ENCODE data around the gene DEUP1.
"Not testable (repeated sequence)": the region's sequence is repeated elsewhere in the genome, so short reads cannot be mapped to it uniquely, and the experiment has no call there.

DEUP1 gene

DNA sequence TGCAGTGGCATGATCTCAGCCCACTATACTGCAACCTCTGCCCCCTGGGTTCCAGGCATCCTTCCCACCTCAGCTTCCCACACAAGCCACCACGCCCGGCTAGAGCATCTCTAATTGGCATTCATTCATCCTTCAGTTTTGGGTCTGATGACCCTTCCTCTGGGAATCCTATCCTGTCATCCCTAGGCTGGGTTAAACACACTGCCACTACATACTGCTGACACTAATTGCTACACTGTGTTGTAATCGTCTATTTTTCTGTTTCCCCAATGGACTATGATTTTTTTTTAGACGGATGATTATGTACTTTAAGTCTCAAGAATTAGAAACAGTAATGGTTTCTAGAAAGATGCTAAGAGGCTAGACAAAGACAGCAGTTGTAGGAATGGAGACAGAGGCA is 62.8 kb downstream of the DEUP1 start:
- Mint-ChIP-seq H3K27me3 (ENCODE audit: low read depth) (peaks cover 9% of the 10 kb centered on the region), H3K36me3 (ENCODE audit: low read depth) (no peaks in the 10 kb centered on the region), H3K4me3 (no peak overlapping the region), H3K9me3 (no peaks in the 10 kb centered on the region), H3K4me1 (ENCODE audit: low read depth) (no peaks in the 10 kb centered on the region), H3K27ac (no peak overlapping the region)
- DNase-seq (ENCODE audit: low spot score): no peak

DNA sequence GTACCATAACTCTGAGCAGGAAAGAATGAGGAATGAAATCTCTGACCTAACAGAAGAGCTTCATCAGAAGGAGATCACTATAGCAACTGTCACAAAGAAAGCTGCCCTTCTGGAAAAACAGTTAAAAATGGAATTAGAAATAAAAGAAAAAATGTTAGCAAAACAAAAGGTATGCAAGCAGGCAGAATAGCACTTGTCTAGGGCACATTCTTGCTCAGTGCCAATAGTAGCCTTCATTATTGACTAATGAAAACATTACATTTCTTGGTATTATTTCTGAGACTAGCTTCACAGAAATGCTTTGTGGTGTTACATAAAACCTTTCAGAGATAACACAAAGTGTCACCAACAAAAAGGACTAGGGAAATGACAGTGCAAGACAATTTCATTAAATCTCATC is 63.9 kb downstream of the DEUP1 start:
- Mint-ChIP-seq H3K36me3 (ENCODE audit: low read depth) (no peaks in the 10 kb centered on the region), H3K4me3 (no peak overlapping the region), H3K9me3 (no peaks in the 10 kb centered on the region), H3K27me3 (ENCODE audit: low read depth) (peaks cover 4% of the 10 kb centered on the region), H3K27ac (no peak overlapping the region), H3K4me1 (ENCODE audit: low read depth) (no peaks in the 10 kb centered on the region)
- DNase-seq (ENCODE audit: low spot score): no peak

DNA sequence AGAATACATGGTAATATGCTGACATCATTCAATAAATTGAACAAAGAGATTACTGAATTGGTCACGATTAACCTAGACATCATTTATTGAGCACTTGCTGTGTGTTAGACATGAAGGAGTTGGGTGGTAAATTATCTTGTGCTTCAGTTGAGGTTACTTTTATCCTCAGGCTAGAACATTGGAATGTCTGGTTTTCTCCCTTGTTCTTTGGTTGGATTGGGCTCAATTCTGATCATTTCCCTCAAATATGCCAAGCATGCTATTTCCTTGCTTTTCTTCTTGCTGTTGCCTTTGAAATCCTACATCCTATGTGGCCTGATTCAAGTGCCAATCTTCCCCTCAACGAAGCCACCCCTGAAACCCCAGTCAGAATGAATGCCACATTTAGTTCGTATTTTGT is 65.8 kb downstream of the DEUP1 start:
- no peaks in the 10 kb centered on the region for H3K9me3 Mint-ChIP-seq
- DNase-seq (ENCODE audit: low spot score): no peak
- no peaks in the 10 kb centered on the region for H3K4me1 Mint-ChIP-seq (ENCODE audit: low read depth)
- peaks cover 4% of the 10 kb centered on the region for H3K27me3 Mint-ChIP-seq (ENCODE audit: low read depth)
- H3K27ac Mint-ChIP-seq: no peak overlapping the region
- no peaks in the 10 kb centered on the region for H3K36me3 Mint-ChIP-seq (ENCODE audit: low read depth)
- H3K4me3 Mint-ChIP-seq: no peak overlapping the region

DNA sequence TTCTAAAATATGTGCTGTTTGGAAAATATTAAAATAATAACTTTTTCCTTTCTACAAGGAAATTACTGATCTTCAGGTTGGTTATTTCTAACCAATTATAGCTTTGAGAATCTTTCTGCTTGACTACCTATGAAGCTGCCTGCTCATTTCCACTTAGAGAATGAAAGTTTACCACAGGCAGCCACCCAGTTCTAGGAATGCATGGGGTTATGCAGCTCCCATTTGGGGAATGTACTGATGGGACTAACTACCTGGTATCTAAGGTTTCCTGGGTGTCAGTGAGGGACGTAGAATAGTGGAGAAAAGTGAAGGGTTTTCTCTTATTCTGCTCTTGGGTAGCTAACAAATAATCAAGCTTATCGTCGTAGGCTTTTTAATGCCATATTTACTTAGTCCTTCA is 73.4 kb downstream of the DEUP1 start:
- Mint-ChIP-seq H3K27me3 (ENCODE audit: low read depth) (peaks cover 4% of the 10 kb centered on the region), H3K27ac (no peak overlapping the region), H3K4me1 (ENCODE audit: low read depth) (no peaks in the 10 kb centered on the region), H3K36me3 (ENCODE audit: low read depth) (no peaks in the 10 kb centered on the region), H3K4me3 (no peak overlapping the region), H3K9me3 (no peaks in the 10 kb centered on the region)
- no peak for DNase-seq (ENCODE audit: low spot score)

DNA sequence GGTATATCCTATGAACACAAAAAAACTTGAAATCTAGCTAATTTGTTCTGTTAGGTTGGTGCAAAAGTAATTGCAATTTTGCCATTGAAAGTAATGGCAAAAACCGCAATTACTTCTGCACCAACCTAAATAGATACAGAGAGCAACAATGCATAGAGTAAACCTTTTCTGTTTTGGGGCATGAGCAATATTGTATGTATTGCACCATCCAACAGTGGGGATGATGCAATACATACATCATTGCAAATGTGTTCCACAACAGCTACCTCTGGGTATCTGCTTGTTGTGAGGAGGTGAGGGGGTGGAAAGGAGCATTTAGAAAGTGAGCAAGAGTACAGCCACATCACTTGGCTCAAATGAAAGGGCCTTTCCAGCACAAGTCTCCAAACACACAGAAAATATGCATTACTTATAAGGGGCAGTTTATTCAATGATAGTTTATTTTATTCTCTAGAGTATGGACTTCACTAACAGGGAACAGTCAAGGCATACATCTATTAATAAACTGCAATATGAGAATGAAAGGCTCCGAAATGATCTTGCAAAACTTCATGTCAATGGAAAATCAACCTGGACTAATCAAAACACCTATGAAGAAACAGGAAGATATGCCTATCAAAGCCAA is 77.3 kb downstream of the DEUP1 start:
- H3K4me3 Mint-ChIP-seq: no peak overlapping the region
- H3K27me3 Mint-ChIP-seq (ENCODE audit: low read depth): peaks cover 12% of the 10 kb centered on the region
- no peaks in the 10 kb centered on the region for H3K36me3 Mint-ChIP-seq (ENCODE audit: low read depth)
- no peak for DNase-seq (ENCODE audit: low spot score)
- H3K27ac Mint-ChIP-seq: no peak overlapping the region
- H3K4me1 Mint-ChIP-seq (ENCODE audit: low read depth): no peaks in the 10 kb centered on the region
- H3K9me3 Mint-ChIP-seq: no peaks in the 10 kb centered on the region

DNA sequence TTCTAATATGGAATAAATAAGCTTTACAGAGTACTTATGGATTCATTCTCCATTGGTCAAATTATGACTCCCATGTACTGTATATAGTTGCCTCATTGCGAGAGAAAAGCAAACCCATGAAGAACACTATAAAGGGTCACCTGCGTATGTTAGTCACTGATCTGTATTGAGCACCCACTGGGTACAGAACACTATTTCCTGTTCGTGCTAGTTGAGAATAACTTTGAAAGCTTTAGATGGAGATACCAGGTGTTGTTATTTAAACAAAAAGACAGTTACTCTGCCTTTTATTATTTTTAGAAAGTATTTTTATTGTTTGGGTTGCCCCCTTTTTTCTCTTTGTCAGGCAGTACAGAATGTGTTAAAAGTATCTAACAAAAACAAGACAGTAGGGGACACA is 79.9 kb downstream of the DEUP1 start:
- Mint-ChIP-seq H3K4me3 (no peak overlapping the region), H3K36me3 (ENCODE audit: low read depth) (no peaks in the 10 kb centered on the region), H3K4me1 (ENCODE audit: low read depth) (no peaks in the 10 kb centered on the region), H3K27me3 (ENCODE audit: low read depth) (peaks cover 10% of the 10 kb centered on the region), H3K27ac (no peak overlapping the region), H3K9me3 (no peaks in the 10 kb centered on the region)
- DNase-seq (ENCODE audit: low spot score): no peak

DNA sequence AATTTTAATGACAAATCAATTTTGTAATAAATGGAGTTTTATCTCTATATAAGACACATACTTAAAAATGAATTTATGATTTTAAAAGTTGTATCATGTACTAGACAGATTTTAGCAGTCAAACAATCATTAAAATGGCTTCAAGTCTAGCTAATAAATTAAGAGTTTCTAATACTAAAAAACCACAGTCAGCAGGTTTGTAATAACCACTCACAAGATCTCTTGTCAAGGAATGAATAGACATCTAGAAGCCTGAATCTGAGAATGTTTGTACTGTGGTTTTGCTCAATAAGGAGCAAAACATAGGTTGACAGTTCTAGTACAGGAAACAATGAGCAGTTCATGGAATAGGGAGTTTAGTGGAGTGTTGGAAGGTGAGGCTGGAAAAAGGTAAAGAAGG is 81.2 kb downstream of the DEUP1 start:
- Mint-ChIP-seq H3K4me1 (ENCODE audit: low read depth) (no peaks in the 10 kb centered on the region), H3K9me3 (no peaks in the 10 kb centered on the region), H3K27ac (no peak overlapping the region), H3K27me3 (ENCODE audit: low read depth) (peaks cover 8% of the 10 kb centered on the region), H3K36me3 (ENCODE audit: low read depth) (no peaks in the 10 kb centered on the region), H3K4me3 (no peak overlapping the region)
- DNase-seq (ENCODE audit: low spot score): no peak

DNA sequence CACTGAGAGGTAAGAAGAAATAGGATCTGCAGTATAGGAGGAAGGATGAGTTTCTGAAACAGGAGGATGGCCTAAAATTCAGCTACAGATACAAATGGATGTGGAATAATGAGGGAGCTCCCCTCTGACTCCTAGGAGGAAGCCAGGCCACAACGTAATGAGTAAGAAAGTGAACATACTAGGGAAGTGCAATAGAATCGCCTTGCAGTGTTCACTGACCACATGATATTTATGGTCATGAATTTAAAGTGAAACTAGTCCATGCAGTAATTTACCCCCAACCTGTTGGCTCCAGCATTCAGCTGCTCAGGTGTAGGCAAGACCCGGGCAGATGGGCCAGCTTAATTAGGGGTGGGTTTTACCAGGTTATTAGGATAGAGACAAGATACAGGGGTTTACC is 101.7 kb downstream of the DEUP1 start:
- H3K27ac Mint-ChIP-seq: no peak overlapping the region
- H3K4me3 Mint-ChIP-seq: no peak overlapping the region
- DNase-seq (ENCODE audit: low spot score): no peak
- H3K36me3 Mint-ChIP-seq (ENCODE audit: low read depth): no peaks in the 10 kb centered on the region
- H3K9me3 Mint-ChIP-seq: no peaks in the 10 kb centered on the region
- no peaks in the 10 kb centered on the region for H3K27me3 Mint-ChIP-seq (ENCODE audit: low read depth)
- no peaks in the 10 kb centered on the region for H3K4me1 Mint-ChIP-seq (ENCODE audit: low read depth)

DNA sequence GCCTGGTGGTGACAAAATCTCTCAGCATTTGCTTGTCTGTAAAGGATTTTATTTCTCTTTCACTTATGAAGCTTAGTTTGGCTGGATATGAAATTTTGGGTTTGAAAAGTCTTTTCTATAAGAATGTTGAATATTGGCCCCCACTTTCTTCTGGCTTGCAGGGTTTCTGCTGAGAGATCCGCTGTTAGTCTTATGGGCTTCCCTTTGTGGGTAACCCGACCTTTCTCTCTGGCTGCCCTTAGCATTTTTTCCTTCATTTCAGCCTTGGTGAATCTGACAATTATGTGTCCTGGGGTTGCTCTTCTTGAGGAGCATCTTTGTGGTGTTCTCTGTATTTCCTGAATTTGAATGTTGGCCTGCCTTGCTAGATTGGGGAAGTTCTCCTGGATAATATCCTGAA is 112.7 kb downstream of the DEUP1 start:
- H3K9me3 Mint-ChIP-seq; H3K27me3 Mint-ChIP-seq (ENCODE audit: low read depth); H3K36me3 Mint-ChIP-seq (ENCODE audit: low read depth); H3K27ac Mint-ChIP-seq; H3K4me1 Mint-ChIP-seq (ENCODE audit: low read depth); H3K4me3 Mint-ChIP-seq; DNase-seq (ENCODE audit: low spot score): not testable (repeated sequence)

DNA sequence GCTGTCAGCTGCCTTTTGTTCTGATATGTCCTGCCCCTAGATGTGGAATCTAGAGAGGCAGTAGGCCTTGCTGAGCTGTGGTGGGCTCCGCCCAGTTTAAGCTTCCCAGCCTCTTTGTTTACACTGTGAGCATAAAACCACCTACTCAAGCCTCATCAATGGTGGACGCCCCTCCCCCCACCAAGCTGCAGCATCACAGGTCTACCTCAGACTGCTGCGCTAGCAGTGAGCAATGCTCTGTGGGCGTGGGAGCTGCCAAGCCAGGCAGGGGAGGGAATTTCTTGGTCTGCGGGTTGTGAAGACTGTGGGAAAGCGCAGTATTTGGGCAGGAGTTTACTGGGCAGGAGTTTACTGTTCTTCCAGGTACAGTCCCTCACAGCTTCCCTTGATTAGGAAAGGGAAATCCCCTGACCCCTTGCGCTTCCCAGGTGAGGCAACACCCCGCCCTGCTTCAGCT is 114.1 kb downstream of the DEUP1 start:
- peak; percentile 14 for DNase-seq (ENCODE audit: low spot score)
- Mint-ChIP-seq H3K9me3 (no peaks in the 10 kb centered on the region), H3K27me3 (ENCODE audit: low read depth) (peaks cover 5% of the 10 kb centered on the region), H3K4me1 (ENCODE audit: low read depth) (no peaks in the 10 kb centered on the region), H3K4me3 (no peak overlapping the region), H3K27ac (no peak overlapping the region), H3K36me3 (ENCODE audit: low read depth) (no peaks in the 10 kb centered on the region)

DNA sequence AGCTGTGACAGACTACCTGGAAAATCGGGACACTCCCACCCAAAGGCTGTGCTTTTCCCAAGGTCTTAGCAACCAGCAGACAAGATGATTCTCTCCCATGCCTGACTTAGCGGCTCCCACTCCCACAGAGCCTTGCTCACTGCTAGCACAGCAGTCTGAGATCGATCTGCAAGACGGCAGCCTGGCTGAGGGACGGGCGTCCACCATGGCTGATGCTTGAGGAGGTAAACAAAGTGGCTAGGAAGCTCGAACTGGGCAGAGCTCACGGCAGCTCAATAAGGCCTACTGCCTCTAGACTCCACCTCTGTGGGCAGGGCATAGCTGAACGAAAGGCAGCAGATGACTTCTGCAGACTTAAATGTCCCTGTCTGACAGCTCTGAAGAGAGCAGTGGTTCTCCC is 127.7 kb downstream of the DEUP1 start:
- H3K4me1 Mint-ChIP-seq (ENCODE audit: low read depth): no peaks in the 10 kb centered on the region
- H3K9me3 Mint-ChIP-seq: no peaks in the 10 kb centered on the region
- no peak overlapping the region for H3K4me3 Mint-ChIP-seq
- H3K36me3 Mint-ChIP-seq (ENCODE audit: low read depth): no peaks in the 10 kb centered on the region
- no peak overlapping the region for H3K27ac Mint-ChIP-seq
- DNase-seq (ENCODE audit: low spot score): no peak
- peaks cover 26% of the 10 kb centered on the region for H3K27me3 Mint-ChIP-seq (ENCODE audit: low read depth)

DNA sequence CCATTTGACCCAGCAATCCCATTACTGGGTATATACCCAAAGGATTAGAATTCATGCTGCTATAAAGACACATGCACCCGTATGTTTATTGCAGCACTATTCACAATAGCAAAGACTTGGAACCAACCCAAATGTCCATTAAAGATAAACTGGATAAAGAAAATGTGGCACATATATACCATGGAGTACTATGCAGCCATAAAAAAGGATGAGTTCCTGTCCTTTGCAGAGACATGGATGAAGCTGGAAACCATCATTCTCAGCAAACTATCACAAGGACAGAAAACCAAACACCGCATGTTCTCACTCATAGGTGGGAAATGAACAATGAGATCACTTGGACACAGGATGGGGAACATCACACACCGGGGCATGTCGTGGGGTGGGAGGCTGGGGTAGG is 133.1 kb downstream of the DEUP1 start:
- not testable (repeated sequence) for H3K4me3 Mint-ChIP-seq; H3K4me1 Mint-ChIP-seq (ENCODE audit: low read depth); H3K36me3 Mint-ChIP-seq (ENCODE audit: low read depth); DNase-seq (ENCODE audit: low spot score); H3K9me3 Mint-ChIP-seq; H3K27ac Mint-ChIP-seq
- H3K27me3 Mint-ChIP-seq (ENCODE audit: low read depth): peaks cover 19% of the 10 kb centered on the region

DNA sequence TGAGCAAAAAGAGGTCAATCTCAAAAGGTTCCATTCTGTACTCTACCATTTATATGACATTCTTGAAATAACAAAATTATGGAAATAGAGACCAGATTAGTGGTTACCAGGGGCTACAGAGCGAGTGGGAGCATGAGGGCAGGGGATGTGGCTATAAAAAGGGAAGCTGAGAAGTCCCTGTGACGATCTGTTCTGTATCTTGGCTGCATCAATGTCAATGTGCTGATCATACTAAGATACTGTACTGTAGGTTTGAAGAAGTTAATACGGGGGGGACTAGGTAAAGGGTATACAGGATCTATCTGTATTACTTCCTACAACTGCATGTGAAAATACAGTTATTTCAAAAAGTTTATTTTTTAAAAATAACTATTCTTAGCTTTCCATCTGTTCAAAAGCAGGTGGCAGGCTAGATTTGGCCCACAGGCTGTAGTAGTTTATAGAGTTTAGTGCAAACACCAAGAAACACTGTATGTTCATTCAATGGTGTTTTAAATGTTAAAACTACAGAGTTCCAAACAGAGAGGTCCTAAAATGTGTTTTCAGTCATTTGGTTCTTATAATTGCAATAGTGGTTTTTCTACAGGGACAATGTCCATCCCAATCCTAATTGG is 134.5 kb downstream of the DEUP1 start:
- H3K27ac Mint-ChIP-seq: no peak overlapping the region
- H3K4me1 Mint-ChIP-seq (ENCODE audit: low read depth): peaks cover 3% of the 10 kb centered on the region
- peaks cover 14% of the 10 kb centered on the region for H3K27me3 Mint-ChIP-seq (ENCODE audit: low read depth)
- no peak overlapping the region for H3K4me3 Mint-ChIP-seq
- no peak for DNase-seq (ENCODE audit: low spot score)
- H3K36me3 Mint-ChIP-seq (ENCODE audit: low read depth): no peaks in the 10 kb centered on the region
- no peaks in the 10 kb centered on the region for H3K9me3 Mint-ChIP-seq

DNA sequence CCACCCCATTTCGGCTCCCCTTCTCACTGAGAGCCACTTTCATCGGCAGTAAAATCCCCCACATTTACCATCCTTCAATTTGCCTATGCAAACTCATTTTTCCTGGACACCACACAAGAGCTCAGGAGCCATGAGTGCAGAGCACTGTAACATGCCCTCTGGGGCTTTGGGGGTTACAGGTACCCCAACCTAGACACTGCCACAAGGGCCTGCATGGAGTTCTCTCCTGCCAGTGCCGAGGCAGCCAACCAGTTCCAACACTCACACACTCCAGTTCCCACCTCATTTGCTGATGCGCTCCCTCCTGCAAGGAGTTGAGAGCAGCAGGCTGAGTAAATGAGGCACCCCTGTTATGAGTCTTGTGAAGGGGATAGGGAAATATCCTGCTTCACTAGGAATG is 136.5 kb downstream of the DEUP1 start:
- Mint-ChIP-seq H3K27me3 (ENCODE audit: low read depth) (peaks cover 6% of the 10 kb centered on the region), H3K9me3 (no peaks in the 10 kb centered on the region), H3K4me1 (ENCODE audit: low read depth) (peaks cover 3% of the 10 kb centered on the region), H3K4me3 (no peak overlapping the region), H3K27ac (no peak overlapping the region), H3K36me3 (ENCODE audit: low read depth) (no peaks in the 10 kb centered on the region)
- no peak for DNase-seq (ENCODE audit: low spot score)

DNA sequence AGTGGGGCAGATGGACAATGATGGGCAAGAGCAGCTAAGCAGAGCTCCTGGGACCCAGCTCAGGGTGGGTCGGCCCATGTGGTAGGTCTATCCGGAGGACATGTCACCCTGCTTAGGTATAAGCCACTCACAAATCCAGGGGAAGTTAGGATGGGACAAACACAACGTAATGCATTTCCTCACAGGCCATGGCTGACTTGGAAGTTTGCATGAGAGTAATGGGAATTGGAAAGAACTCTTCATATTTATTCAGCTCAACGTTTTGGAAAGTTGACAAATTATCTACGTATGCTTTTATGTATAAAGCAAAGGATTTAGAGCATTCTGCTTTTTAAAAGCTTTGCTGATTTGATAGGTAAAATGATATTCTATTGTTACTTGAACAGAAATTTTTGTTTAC is 137.7 kb downstream of the DEUP1 start:
- H3K9me3 Mint-ChIP-seq: no peaks in the 10 kb centered on the region
- no peaks in the 10 kb centered on the region for H3K36me3 Mint-ChIP-seq (ENCODE audit: low read depth)
- H3K27ac Mint-ChIP-seq: no peak overlapping the region
- no peak overlapping the region for H3K4me3 Mint-ChIP-seq
- H3K27me3 Mint-ChIP-seq (ENCODE audit: low read depth): peaks cover 3% of the 10 kb centered on the region
- H3K4me1 Mint-ChIP-seq (ENCODE audit: low read depth): peaks cover 3% of the 10 kb centered on the region
- DNase-seq (ENCODE audit: low spot score): no peak

All from T-helper 2 cell treated with Interferon-gamma antibody and Interleukin-4, amounts not matched to agents 5 μg/mL and 100 μg/mL, for 36 hours (primary cell).